ENCODE results near the gene SLC25A14. TPM values are rescaled to one million over a fixed set of nuclear protein-coding genes. Genes with fewer than 3 reads are reported as not detected.

Gene SLC25A14
- total RNA-seq, 2 donors from 2014 or later, result 10.6 to 13.8 TPM

DNA sequence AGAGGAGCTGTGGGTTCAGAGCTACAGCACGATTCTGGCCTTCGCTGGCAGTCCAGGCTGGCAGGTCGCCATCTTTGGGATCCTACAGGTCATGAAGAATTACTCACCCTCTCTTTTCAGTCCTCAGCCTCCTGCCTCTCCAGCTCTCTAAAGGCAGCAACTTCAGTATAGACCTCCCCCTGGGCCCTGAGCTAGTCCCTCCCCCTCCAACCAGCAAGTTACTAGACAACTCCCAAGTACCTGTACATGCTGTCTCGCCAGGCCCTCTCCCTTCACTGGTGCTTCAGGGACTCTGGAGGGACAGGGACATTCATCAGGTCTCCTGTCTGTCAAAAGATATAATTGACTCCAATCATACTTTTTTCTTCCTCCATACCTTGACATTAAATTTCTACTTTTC lies 45.8 kb downstream of the SLC25A14 start, which contains the start of gene GPR119:
Gene GPR119, minus strand, starts transcription at position 155 of the 400 bp plus-strand sequence. CDS start 227 bp downstream, outside the sequence.
- DNase-seq (ENCODE audit: low spot score) (no peak), ATAC-seq (ENCODE audit: insufficient number of reproducible peaks, low FRiP score, low read depth) (no peak)
- Histone ChIP-seq H3K4me3 (no peak within 1 kb of the TSS), H3K9me3 (no peaks in the 10 kb centered on the region), H3K36me3 (no peaks in the 10 kb centered on the region), H3K27me3 (replicated peaks; ENCODE audit: insufficient read depth) (no peaks in the 10 kb centered on the region), H3K4me1 (ENCODE audit: control insufficient read depth in 1 of 2, low read depth in 2 of 2) (no peaks in the 10 kb centered on the region), H3K27ac (no peak within 1 kb of the TSS)
- TF ChIP-seq, protein P1, sequence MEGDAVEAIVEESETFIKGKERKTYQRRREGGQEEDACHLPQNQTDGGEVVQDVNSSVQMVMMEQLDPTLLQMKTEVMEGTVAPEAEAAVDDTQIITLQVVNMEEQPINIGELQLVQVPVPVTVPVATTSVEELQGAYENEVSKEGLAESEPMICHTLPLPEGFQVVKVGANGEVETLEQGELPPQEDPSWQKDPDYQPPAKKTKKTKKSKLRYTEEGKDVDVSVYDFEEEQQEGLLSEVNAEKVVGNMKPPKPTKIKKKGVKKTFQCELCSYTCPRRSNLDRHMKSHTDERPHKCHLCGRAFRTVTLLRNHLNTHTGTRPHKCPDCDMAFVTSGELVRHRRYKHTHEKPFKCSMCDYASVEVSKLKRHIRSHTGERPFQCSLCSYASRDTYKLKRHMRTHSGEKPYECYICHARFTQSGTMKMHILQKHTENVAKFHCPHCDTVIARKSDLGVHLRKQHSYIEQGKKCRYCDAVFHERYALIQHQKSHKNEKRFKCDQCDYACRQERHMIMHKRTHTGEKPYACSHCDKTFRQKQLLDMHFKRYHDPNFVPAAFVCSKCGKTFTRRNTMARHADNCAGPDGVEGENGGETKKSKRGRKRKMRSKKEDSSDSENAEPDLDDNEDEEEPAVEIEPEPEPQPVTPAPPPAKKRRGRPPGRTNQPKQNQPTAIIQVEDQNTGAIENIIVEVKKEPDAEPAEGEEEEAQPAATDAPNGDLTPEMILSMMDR (IDR thresholded peaks at IDR 0.05), result no peak

DNA sequence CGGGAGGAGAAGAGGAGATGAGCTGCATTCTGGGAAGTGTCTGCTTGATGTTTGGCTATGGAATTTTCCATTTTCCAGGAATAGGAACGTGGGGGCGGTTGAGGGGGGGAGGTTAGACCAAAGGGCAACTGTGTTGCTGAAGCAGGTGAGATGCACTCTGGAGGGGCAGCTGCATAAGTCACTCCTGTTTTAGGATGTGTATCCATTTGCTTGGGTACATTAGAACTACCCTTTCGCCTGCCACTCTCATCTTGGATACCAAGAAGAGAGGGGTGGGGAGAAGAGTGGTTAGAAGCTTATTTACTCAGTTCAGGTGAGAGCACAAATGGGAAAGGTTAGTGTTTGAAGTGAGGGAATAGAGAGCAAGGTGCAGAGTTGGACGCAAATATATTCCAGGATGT lies 46.7 kb downstream of the SLC25A14 start:
- no peaks in the 10 kb centered on the region for H3K9me3 ChIP-seq

DNA sequence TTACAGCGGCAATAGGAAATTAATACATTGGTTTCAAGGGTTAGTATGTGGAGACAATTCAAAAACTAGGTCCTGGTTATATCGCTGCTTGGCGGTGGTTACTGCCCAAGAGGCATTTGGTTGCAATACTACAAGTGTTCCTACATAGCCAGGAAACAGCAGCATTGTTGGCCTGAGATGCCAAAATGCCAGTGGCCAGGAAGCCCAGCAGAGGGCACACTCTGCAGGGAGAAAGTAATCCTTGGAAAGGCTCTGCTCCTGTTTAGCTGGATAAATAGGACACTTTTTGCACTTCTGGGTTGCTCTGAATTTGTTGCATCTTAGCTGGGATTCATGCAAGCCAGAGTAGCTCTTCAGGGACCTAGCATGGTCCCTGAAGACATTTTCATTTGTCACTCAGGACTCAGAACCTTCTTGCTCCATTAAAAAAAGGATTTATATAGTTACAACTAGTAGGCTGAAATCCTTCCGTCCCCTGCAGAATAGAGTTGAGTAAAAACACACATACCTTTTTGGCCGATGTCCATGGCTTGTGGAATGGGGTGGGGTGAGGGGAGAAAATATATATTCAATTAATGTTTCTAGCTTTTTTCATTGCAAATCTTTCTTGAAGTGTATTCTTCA lies 53.8 kb downstream of the SLC25A14 start:
- ATAC-seq (ENCODE audit: insufficient number of reproducible peaks, low FRiP score, low read depth) (no peak), DNase-seq (ENCODE audit: low spot score) (no peak)
- Histone ChIP-seq H3K36me3 (no peaks in the 10 kb centered on the region), H3K9me3 (no peaks in the 10 kb centered on the region), H3K4me3 (no peak overlapping the region), H3K27ac (no peak overlapping the region), H3K4me1 (ENCODE audit: control insufficient read depth in 1 of 2, low read depth in 2 of 2) (no peaks in the 10 kb centered on the region), H3K27me3 (replicated peaks; ENCODE audit: insufficient read depth) (no peaks in the 10 kb centered on the region)
- TF ChIP-seq, protein P1 (IDR thresholded peaks at IDR 0.05), result peak; percentile 57

More for the DNA sequence above, 46.7 kb downstream of the SLC25A14 start:
- H3K4me1 ChIP-seq (ENCODE audit: control insufficient read depth in 1 of 2, low read depth in 2 of 2), result no peaks in the 10 kb centered on the region
- H3K4me3 ChIP-seq, result no peak overlapping the region
- no peaks in the 10 kb centered on the region for H3K27me3 ChIP-seq (replicated peaks; ENCODE audit: insufficient read depth)
- DNase-seq (ENCODE audit: low spot score), result no peak
- ATAC-seq (ENCODE audit: insufficient number of reproducible peaks, low FRiP score, low read depth), result no peak
- no peaks in the 10 kb centered on the region for H3K36me3 ChIP-seq
- TF ChIP-seq, protein P1 (IDR thresholded peaks at IDR 0.05), result no peak
- H3K27ac ChIP-seq, result no peak overlapping the region

DNA sequence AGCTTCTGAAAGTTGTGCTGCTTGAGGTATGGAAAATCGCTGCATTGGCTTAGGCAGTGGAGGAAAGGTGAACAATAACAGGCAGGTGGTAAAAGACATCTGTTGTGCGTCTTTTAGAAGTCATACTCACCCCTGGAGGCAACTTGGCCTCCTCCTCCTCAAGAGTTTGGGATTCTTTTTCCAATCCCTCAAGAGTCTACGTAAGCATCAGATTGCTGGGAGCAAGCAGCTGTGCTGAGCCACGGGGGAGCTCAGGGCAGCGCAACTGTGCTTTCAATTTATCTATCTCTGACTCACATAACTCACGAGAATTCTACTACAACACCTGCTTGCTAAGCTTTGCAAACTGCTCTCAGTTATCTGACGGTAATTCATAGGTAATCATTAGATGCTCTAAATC lies 55.6 kb downstream of the SLC25A14 start:
- H3K4me1 ChIP-seq (ENCODE audit: control insufficient read depth in 1 of 2, low read depth in 2 of 2), result no peaks in the 10 kb centered on the region
- TF ChIP-seq, protein P1 (IDR thresholded peaks at IDR 0.05), result no peak
- no peak overlapping the region for H3K4me3 ChIP-seq
- no peaks in the 10 kb centered on the region for H3K36me3 ChIP-seq
- H3K9me3 ChIP-seq, result no peaks in the 10 kb centered on the region
- ATAC-seq (ENCODE audit: insufficient number of reproducible peaks, low FRiP score, low read depth) (no peak), DNase-seq (ENCODE audit: low spot score) (no peak)
- no peak overlapping the region for H3K27ac ChIP-seq
- H3K27me3 ChIP-seq (replicated peaks; ENCODE audit: insufficient read depth), result no peaks in the 10 kb centered on the region

DNA sequence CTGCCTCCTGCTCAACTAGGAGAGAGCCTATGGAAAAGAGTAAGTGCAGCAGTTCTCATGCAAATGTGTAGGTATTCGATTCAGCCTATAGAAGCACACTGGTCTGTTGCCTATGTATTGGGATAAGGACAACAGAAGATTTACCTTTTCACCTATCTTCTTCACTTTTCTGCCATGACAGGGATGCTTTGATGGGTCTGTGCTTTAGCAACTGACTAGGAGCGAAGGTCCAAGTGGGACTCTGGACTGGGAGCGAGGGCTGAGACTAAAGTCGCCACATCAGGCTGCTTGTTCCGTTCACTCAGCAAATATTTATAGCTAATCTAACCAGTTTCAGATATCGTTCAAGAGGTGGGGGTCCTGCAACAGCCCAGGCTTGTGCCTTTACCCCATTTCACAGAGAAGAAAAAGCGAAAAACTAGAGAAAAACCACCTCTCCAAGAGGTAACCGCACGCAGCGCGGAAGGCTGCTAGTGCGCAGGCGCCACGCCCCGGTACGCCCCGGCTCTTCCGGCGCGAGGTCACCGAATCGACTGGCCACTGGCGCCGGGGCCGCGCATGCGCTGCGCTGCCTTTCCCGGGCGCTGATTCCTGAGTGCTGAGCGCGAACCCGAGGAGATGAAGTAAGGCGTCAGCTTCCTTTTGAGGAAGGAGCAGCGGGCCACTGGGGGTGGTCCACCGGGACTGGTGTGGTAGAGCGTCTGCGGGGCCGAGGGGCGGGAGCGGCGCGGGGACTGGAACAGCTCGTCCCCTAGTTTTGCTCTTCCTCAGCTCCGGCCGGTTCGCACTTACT lies 61.9 kb downstream of the SLC25A14 start, which contains the start of gene RBMX2:
Gene RBMX2, plus strand, starts transcription at position 573 of the 793 bp plus-strand sequence. Its CDS starts 46 bp downstream, at position 619.
- Histone ChIP-seq H3K9me3 (no peaks in the 10 kb centered on the region), H3K36me3 (no peaks in the 10 kb centered on the region), H3K27ac (peak within 1 kb of the TSS; percentile 68 to 70), H3K4me1 (ENCODE audit: control insufficient read depth in 1 of 2, low read depth in 2 of 2) (peaks cover 5 to 11% of the 10 kb centered on the region in 2 donors), H3K4me3 (peak within 1 kb of the TSS; percentile 74), H3K27me3 (replicated peaks; ENCODE audit: insufficient read depth) (no peaks in the 10 kb centered on the region)
- ATAC-seq (ENCODE audit: insufficient number of reproducible peaks, low FRiP score, low read depth), result peak; percentile 69
- no peak for DNase-seq (ENCODE audit: low spot score)
- TF ChIP-seq, protein P1 (IDR thresholded peaks at IDR 0.05), result no peak
